Sciatic nerve (tissue), 2 donors: ENCODE results near the gene EDA. TPM values are rescaled to one million over a fixed set of nuclear protein-coding genes. Genes with fewer than 3 reads are reported as not detected.

Experiments
- ATAC-seq: fragments of 200-7000 bp; cut with Tn5 transposase; one replicate; pipeline ENCODE4 v1.9.1; 2020; ENCODE audit warnings: mild to moderate bottlenecking, moderate library complexity
- DNase-seq: peaks from one replicate; pipeline ENCODE4 v3.0.0-alpha.2; 2020; ENCODE audit warnings: low spot score
- intact Hi-C: fragments of 100-400 bp; cut with DNase I; formaldehyde crosslinking; loops from one replicate; pipeline ENCODE4 v1.14.2; 2022
- total RNA-seq: library from RNA; stranded (reverse); fragmentation: NEBNext Ultra II Directional; extraction: Animal tissue kit (Norgen Biotek cat#: 25700); gene quantifications from one replicate; pipeline ENCODE4 v1.2.1, GENCODE V29; 2021
- donor health status: DM: no; HTN: no; CAD: no.
- donor health status: DM: no; HTN: no; CAD: no.

Gene EDA
- total RNA-seq, 1 donor from 2014 or later = 9.2 TPM

DNA sequence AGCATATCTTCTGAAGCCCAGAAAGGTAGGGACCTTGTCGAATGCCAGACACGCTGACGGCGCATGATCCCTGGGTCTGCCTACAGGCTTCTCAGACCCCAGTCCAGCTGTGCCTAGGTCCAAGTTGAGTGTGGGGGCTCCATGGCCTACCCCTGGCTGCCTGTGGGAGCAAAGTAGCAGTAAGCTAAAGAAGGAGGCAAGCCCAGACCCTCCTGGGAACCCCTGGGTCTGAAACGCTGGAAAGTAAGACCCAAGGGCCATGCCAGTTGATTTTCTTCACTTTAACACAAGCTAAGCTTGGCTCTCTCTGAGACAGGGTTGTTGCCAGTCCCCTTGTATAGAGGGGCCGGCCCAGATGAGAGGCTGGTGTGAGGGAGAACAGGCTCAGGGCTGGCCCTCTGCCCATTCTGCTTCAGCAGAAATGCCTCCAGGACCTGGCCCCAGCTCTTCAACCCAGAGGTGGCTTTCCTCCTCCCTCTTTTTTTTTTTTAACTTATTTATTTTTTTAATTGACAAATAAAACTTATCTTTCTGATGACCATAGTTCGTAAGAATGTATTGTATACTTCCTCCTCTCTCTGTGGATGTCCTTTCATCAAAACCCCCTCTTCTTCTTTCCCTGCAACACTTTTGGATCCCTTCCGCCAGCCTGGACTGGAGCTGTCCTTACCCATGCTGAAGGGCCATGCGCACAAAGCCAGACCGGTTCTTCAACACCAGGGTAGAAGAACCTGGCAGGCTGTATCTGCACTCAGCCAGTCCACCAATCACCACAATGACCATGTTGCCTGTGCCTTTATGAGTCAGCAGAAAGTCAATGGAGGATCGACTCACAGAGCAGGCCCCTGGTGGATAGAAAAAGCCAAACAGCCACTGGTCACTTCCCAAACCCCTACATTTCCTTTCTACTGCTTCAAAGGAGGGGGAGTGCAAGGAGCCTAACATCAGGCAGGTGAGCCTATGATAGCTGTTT lies 426.8 kb downstream of the EDA start:
- DNase-seq = no peak
- ATAC-seq = no peak
- intact Hi-C loops = no loop called here

GRCh38 chrX:70043685-70044084 lies 427.8 kb downstream of the EDA start:
- DNase-seq = no peak
- intact Hi-C loops = no loop called here
- ATAC-seq = no peak

GRCh38 chrX:70044541-70045245 lies 428.8 kb downstream of the EDA start:
- ATAC-seq = no peak
- intact Hi-C loops = no loop called here

GRCh38 chrX:70046978-70047377 lies 431.1 kb downstream of the EDA start:
- DNase-seq = no peak
- no peak for ATAC-seq
- intact Hi-C loops = no loop called here

More at GRCh38 chrX:70044541-70045245, 428.8 kb downstream of the EDA start:
- no peak for DNase-seq

- intact Hi-C loops = no loop called here
- no peak for DNase-seq
- no peak for ATAC-seq
Measured at GRCh38 chrX:70049406-70049805, 433.5 kb downstream of the EDA start.

GRCh38 chrX:70049925-70050324 lies 434.0 kb downstream of the EDA start, which contains the start of gene AWAT2:
Gene AWAT2, minus strand, starts transcription at chrX:70049938. Its CDS starts 6 bp downstream, at chrX:70049932.
- ATAC-seq = no peak
- no peak for DNase-seq
- intact Hi-C loops = no loop called here

DNA sequence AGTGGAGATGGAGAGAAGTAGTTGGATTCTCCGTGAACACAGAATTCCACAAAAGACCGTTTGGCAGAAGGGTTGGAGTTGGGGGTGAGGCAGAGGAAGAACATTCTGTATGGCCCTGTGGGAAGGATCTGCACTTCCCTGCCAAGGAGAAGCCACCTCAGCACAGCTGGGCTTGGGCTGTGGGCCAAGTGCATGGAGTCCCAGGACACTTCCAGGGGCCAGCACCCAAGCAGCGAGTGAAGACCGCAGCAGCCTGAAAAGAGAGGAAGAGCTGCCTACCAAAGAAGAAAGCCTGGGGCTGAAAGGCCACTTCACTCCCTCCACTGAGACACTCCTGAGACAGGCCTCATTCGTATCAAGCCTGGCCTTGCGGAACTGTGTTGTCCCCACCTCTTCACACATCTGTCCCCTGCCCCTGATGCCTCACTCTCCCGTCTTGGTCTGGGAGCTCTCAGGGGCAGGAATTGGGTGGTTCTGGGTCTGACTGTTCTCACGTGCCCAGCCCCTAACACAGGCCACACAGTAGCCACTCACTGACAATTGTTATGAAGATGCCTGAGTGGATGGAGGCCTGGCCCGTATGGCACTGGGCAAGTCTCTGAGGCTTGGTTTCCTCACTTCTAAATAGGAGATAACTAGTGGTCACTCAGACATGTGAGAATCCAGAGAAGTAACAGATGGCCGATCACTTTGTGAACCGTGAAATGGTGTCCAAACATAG lies 437.1 kb downstream of the EDA start:
- no peak for DNase-seq
- intact Hi-C loops = no loop called here
- no peak for ATAC-seq

- ATAC-seq (no peak), DNase-seq (no peak)
- intact Hi-C loops = no loop called here
Measured at GRCh38 chrX:70054391-70054790, 438.5 kb downstream of the EDA start.

GRCh38 chrX:70062076-70062475 lies 446.2 kb downstream of the EDA start, which contains the start of gene OTUD6A:
Gene OTUD6A, plus strand, starts transcription at chrX:70062457. Its CDS starts 68 bp downstream, at chrX:70062525.
- no peak for ATAC-seq
- intact Hi-C loops = no loop called here
- no peak for DNase-seq

- DNase-seq (no peak), ATAC-seq (no peak)
- intact Hi-C loops = no loop called here
Measured at GRCh38 chrX:70062961-70063550, 447.1 kb downstream of the EDA start.

DNA sequence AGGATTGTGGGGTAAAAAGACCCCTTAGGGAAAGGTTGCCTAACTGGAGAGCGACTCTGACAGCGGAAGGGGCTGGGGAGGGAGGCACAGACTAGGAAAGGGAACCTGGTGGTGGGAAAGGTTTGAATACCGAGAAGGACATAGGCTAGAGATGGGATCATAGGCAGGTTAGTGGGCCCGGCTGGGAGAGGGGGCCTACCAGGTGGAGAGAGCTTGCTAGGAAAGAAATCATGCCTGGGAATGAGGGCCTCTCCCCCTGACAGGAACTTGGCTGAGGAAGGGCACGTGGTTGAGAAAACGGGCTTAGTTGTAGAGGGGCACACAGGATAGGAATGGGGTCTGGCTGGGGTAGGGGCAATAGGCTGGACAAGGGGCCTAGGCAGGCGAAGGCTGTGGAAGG lies 450.7 kb downstream of the EDA start:
- ATAC-seq = no peak
- intact Hi-C loops = no loop called here
- no peak for DNase-seq

GRCh38 chrX:70079297-70079696 lies 463.4 kb downstream of the EDA start:
- no peak for DNase-seq
- no peak for ATAC-seq
- intact Hi-C loops = no loop called here

GRCh38 chrX:70079870-70080269 lies 464.0 kb downstream of the EDA start:
- DNase-seq = no peak

DNA sequence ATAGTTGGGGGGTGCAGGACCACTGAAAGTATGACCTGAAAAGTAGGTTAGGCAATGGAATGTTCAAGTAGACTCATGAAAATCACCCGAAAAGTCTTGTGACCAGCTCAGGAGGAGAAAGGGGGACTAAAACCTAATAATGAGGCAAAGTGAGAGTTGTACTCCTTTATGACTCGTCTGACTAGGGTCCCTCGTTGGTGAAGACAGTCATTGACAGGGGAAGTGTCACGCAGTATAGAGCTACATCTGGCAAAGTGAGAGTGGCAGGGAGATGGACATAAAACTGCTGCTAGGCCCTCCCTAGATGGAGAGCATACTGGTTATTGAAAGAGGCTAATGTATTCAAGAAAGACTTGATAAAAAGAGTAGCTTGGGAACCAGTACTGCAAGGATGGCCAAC lies 466.8 kb downstream of the EDA start:
- ATAC-seq (no peak), DNase-seq (no peak)
- intact Hi-C loops = no loop called here

More at GRCh38 chrX:70079870-70080269, 464.0 kb downstream of the EDA start:
- ATAC-seq = no peak
- intact Hi-C loops = no loop called here

GRCh38 chrX:70084592-70085240 lies 468.8 kb downstream of the EDA start:
- intact Hi-C loops = no loop called here
- DNase-seq (no peak), ATAC-seq (no peak)

GRCh38 chrX:70087857-70088630 lies 472.1 kb downstream of the EDA start:
- ATAC-seq (no peak), DNase-seq (no peak)
- intact Hi-C loops = no loop called here

DNA sequence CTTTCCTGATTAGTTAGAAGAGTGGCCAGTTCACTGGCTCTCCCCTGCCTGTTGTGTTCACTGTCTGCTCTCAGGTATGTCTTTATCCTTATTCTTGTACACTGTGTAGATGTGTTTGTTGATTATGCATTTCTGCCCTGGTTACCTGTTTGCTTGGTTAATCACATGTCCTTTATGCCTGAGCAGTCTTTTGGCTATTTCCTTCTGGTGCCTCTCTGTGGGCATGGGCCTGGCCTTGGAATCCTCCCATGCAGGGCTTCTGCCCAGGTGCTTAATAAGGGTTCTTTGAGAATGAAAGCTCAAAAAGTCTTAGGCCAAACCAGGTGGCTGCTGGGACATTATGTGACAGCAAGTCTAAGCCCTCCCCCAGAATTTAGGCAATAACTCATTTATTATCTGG lies 472.8 kb downstream of the EDA start:
- DNase-seq (no peak), ATAC-seq (no peak)
- intact Hi-C loops = no loop called here
